Right atrium auricular region (tissue), 2 donors: ENCODE measurements around the gene SAMD8. TPM values are rescaled to one million over a fixed set of nuclear protein-coding genes. Genes with fewer than 3 reads are reported as not detected.

Experiments
- DNase-seq: peaks from one replicate; pipeline ENCODE4 v3.0.0-alpha.2; 2019; ENCODE audit warnings: low spot score
- H3K27ac ChIP-seq, 2 donors: fragments of 200-600 bp; sonication (generic); 1 replicate in 1 of 2; 2 replicates in 1 of 2; pipeline ENCODE4 v1.5.1; 2016 to 2019
- H3K27me3 ChIP-seq, 2 donors: fragments of 200-600 bp; sonication (generic); one replicate each; pipeline versions ENCODE4 v1.5.1 to v1.6.0; 2017 to 2019
- H3K36me3 ChIP-seq: fragments of 200-600 bp; sonication (generic); one replicate; pipeline ENCODE4 v1.5.1; 2016
- H3K4me1 ChIP-seq, 2 donors: fragments of 200-600 bp; sonication (generic); one replicate each; pipeline versions ENCODE4 v1.5.1 to v1.6.0; 2017 to 2019
- H3K4me3 ChIP-seq, 2 donors: fragments of 200-600 bp; sonication (generic); 1 replicate in 1 of 2; 2 replicates in 1 of 2; pipeline ENCODE4 v1.5.1; 2017 to 2019; ENCODE audit warnings: mild to moderate bottlenecking in 1 of 2, moderate library complexity in 1 of 2
- H3K9me3 ChIP-seq, 2 donors: fragments of 200-600 bp; sonication (generic); one replicate each; pipeline ENCODE4 v1.5.1; 2019
- CTCF ChIP-seq, 2 donors: fragments of 200-600 bp; sonication (generic); IDR thresholded peaks; one replicate each; pipeline ENCODE4 v1.5.1; 2019; ENCODE audit warnings: antibody characterized with exemption in 2 of 2
- total RNA-seq, 2 donors: library from RNA; depleted of rRNA; stranded (reverse); fragments of >200 nt; gene quantifications; one replicate each; pipeline ENCODE4 v1.1.0, GENCODE V29; 2016

Gene SAMD8
- total RNA-seq, 2 donors from 2014 or later, result 24.7 to 26.3 TPM

GRCh38 chr10:75072727-75073126, 38.7 kb upstream of the SAMD8 start:
- DNase-seq, result no peak
- no peak overlapping the region for H3K4me3 ChIP-seq
- peaks cover 0 to 18% of the 10 kb centered on the region in 2 donors for H3K4me1 ChIP-seq
- H3K36me3 ChIP-seq, result no peaks in the 10 kb centered on the region
- H3K9me3 ChIP-seq, result no peaks in the 10 kb centered on the region
- H3K27ac ChIP-seq, result no peak overlapping the region
- no peaks in the 10 kb centered on the region for H3K27me3 ChIP-seq
- no peak for TF ChIP-seq CTCF (IDR thresholded peaks at IDR 0.05)

- no peak overlapping the region for H3K4me3 ChIP-seq
Measured at GRCh38 chr10:75073442-75073841, 38.0 kb upstream of the SAMD8 start.

GRCh38 chr10:75074711-75075445, 36.6 kb upstream of the SAMD8 start:
- no peak overlapping the region for H3K4me3 ChIP-seq
- H3K4me1 ChIP-seq, result peaks cover 0 to 18% of the 10 kb centered on the region in 2 donors
- no peaks in the 10 kb centered on the region for H3K27me3 ChIP-seq
- H3K9me3 ChIP-seq, result no peaks in the 10 kb centered on the region
- H3K27ac ChIP-seq, result no peak overlapping the region
- TF ChIP-seq CTCF (IDR thresholded peaks at IDR 0.05), result no peak
- no peaks in the 10 kb centered on the region for H3K36me3 ChIP-seq
- no peak for DNase-seq

More at GRCh38 chr10:75073442-75073841, 38.0 kb upstream of the SAMD8 start:
- H3K27me3 ChIP-seq, result no peaks in the 10 kb centered on the region
- H3K4me1 ChIP-seq, result peaks cover 0 to 18% of the 10 kb centered on the region in 2 donors
- H3K9me3 ChIP-seq, result no peaks in the 10 kb centered on the region
- H3K36me3 ChIP-seq, result no peaks in the 10 kb centered on the region
- TF ChIP-seq CTCF (IDR thresholded peaks at IDR 0.05), result no peak
- DNase-seq, result no peak
- H3K27ac ChIP-seq, result no peak overlapping the region

- peaks cover 0 to 2% of the 10 kb centered on the region in 2 donors for H3K9me3 ChIP-seq
- no peak for DNase-seq
Measured at GRCh38 chr10:75076348-75076747, 35.1 kb upstream of the SAMD8 start.

GRCh38 chr10:75079436-75080083, 31.9 kb upstream of the SAMD8 start:
- no peak for DNase-seq
- no peak for TF ChIP-seq CTCF (IDR thresholded peaks at IDR 0.05)
- no peak overlapping the region for H3K27ac ChIP-seq

More at GRCh38 chr10:75076348-75076747, 35.1 kb upstream of the SAMD8 start:
- no peaks in the 10 kb centered on the region for H3K36me3 ChIP-seq
- TF ChIP-seq CTCF (IDR thresholded peaks at IDR 0.05), result no peak
- H3K4me3 ChIP-seq, result no peak overlapping the region
- no peaks in the 10 kb centered on the region for H3K27me3 ChIP-seq
- H3K27ac ChIP-seq, result no peak overlapping the region
- H3K4me1 ChIP-seq, result peaks cover 0 to 4% of the 10 kb centered on the region in 2 donors

More at GRCh38 chr10:75079436-75080083, 31.9 kb upstream of the SAMD8 start:
- H3K36me3 ChIP-seq, result no peaks in the 10 kb centered on the region
- no peak overlapping the region for H3K4me3 ChIP-seq
- H3K27me3 ChIP-seq, result no peaks in the 10 kb centered on the region
- H3K4me1 ChIP-seq, result no peaks in the 10 kb centered on the region
- peaks cover 0 to 5% of the 10 kb centered on the region in 2 donors for H3K9me3 ChIP-seq
